ENCODE measurements around the gene FOXF1. TPM values are rescaled to one million over a fixed set of nuclear protein-coding genes. Genes with fewer than 3 reads are reported as not detected.
A peak's percentile ranks its signal among the peaks of the same experiment; 100 is the strongest.

Gene FOXF1
- total RNA-seq, result 46.4 TPM
- long read RNA-seq, transcript FOXF1-201 (2 exons, 3,516 nt), result major isoform, 303 of 324 reads
- long read RNA-seq, partial matches to known transcripts, result 6 of 324 reads
- long read RNA-seq, other reads (novel, unspliced or antisense), result 15 of 324 reads

GRCh38 chr16:86510465-86511261, at the start of gene FOXF1:
Gene FOXF1, plus strand, starts transcription at chr16:86510527. Its CDS starts 43 bp downstream, at chr16:86510570.
- TF ChIP-seq CTCF (IDR thresholded peaks at IDR 0.05), result no peak
- peak within 1 kb of the TSS; percentile 62 for H3K4me3 ChIP-seq
- H3K36me3 ChIP-seq, result peaks cover 4% of the 10 kb centered on the region
- ATAC-seq, result no peak
- DNase-seq, result no peak
- peak within 1 kb of the TSS; percentile 86 for H3K27ac ChIP-seq
- H3K27me3 ChIP-seq, result peaks cover 78% of the 10 kb centered on the region
- no peaks in the 10 kb centered on the region for H3K9me3 ChIP-seq
- peaks cover 14% of the 10 kb centered on the region for H3K4me1 ChIP-seq
- intact Hi-C loops (cut with DNase I), result loop anchor here (10.0 kb wide), 1 partner anchor 166 kb away; no protein-coding TSS in a partner anchor

- H3K36me3 ChIP-seq, result no peaks in the 10 kb centered on the region
- H3K4me1 ChIP-seq, result no peaks in the 10 kb centered on the region
- peaks cover 6% of the 10 kb centered on the region for H3K27me3 ChIP-seq
- intact Hi-C loops (cut with DNase I), result no loop called here
- TF ChIP-seq CTCF (IDR thresholded peaks at IDR 0.05), result no peak
- no peaks in the 10 kb centered on the region for H3K9me3 ChIP-seq
- H3K27ac ChIP-seq, result no peak overlapping the region
- no peak overlapping the region for H3K4me3 ChIP-seq
- DNase-seq (no peak), ATAC-seq (no peak)
These were observed 49.3 kb upstream of the FOXF1 start for GRCh38 chr16:86461037-86461436.

GRCh38 chr16:86462334-86463084, 47.8 kb upstream of the FOXF1 start:
- intact Hi-C loops (cut with DNase I), result no loop called here
- no peak for TF ChIP-seq CTCF (IDR thresholded peaks at IDR 0.05)
- H3K4me1 ChIP-seq, result no peaks in the 10 kb centered on the region
- no peaks in the 10 kb centered on the region for H3K36me3 ChIP-seq
- no peaks in the 10 kb centered on the region for H3K9me3 ChIP-seq
- no peak for ATAC-seq
- no peak overlapping the region for H3K27ac ChIP-seq
- H3K4me3 ChIP-seq, result no peak overlapping the region
- peaks cover 6% of the 10 kb centered on the region for H3K27me3 ChIP-seq
- no peak for DNase-seq

- Histone ChIP-seq H3K4me3 (no peak overlapping the region), H3K4me1 (no peaks in the 10 kb centered on the region), H3K27ac (no peak overlapping the region), H3K9me3 (no peaks in the 10 kb centered on the region), H3K36me3 (no peaks in the 10 kb centered on the region), H3K27me3 (peaks cover 6% of the 10 kb centered on the region)
- intact Hi-C loops (cut with DNase I), result no loop called here
- no peak for TF ChIP-seq CTCF (IDR thresholded peaks at IDR 0.05)
- DNase-seq (no peak), ATAC-seq (no peak)
These were observed 46.3 kb upstream of the FOXF1 start for GRCh38 chr16:86464044-86464443.

- ATAC-seq (no peak), DNase-seq (no peak)
- Histone ChIP-seq H3K9me3 (no peaks in the 10 kb centered on the region), H3K36me3 (no peaks in the 10 kb centered on the region), H3K4me3 (no peak overlapping the region), H3K27ac (no peak overlapping the region), H3K27me3 (no peaks in the 10 kb centered on the region), H3K4me1 (no peaks in the 10 kb centered on the region)
- intact Hi-C loops (cut with DNase I), result no loop called here
- no peak for TF ChIP-seq CTCF (IDR thresholded peaks at IDR 0.05)
These were observed 44.9 kb upstream of the FOXF1 start for GRCh38 chr16:86465434-86465833.

Data from upper lobe of right lung (tissue), 1 donor.